ENCODE data around the gene MTUS2. TPM values are rescaled to one million over a fixed set of nuclear protein-coding genes. Genes with fewer than 3 reads are reported as not detected.

Gene MTUS2
- total RNA-seq, 4 donors from 2014 or later = 0.16 to 0.75 (median 0.24) TPM

- no peaks in the 10 kb centered on the region for H3K9me3 ChIP-seq
- H3K27me3 ChIP-seq = no peaks in the 10 kb centered on the region
- intact Hi-C loops (cut with DNase I; ENCODE audit: low total_unique reads) (no loop called here), in situ Hi-C loops (cut with MboI; ENCODE audit: low pct_ligation_motif_present in 1 of 4, low pct_unique_long_range_greater_than_20kb in 1 of 4, low sequenced_read_pairs in 3 of 4) (no loop called here)
- no peak for TF ChIP-seq EP300 (IDR thresholded peaks at IDR 0.05; ENCODE audit: low read depth)
- TF ChIP-seq POLR2AphosphoS5 (IDR thresholded peaks at IDR 0.05) = no peak
- TF ChIP-seq POLR2A (IDR thresholded peaks at IDR 0.05) = no peak
- TF ChIP-seq, protein P1, sequence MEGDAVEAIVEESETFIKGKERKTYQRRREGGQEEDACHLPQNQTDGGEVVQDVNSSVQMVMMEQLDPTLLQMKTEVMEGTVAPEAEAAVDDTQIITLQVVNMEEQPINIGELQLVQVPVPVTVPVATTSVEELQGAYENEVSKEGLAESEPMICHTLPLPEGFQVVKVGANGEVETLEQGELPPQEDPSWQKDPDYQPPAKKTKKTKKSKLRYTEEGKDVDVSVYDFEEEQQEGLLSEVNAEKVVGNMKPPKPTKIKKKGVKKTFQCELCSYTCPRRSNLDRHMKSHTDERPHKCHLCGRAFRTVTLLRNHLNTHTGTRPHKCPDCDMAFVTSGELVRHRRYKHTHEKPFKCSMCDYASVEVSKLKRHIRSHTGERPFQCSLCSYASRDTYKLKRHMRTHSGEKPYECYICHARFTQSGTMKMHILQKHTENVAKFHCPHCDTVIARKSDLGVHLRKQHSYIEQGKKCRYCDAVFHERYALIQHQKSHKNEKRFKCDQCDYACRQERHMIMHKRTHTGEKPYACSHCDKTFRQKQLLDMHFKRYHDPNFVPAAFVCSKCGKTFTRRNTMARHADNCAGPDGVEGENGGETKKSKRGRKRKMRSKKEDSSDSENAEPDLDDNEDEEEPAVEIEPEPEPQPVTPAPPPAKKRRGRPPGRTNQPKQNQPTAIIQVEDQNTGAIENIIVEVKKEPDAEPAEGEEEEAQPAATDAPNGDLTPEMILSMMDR (IDR thresholded peaks at IDR 0.05) = no peak
- no peak for DNase-seq
- peaks cover 0 to 4% (median 0%) of the 10 kb centered on the region in 4 donors for H3K4me1 ChIP-seq
- H3K27ac ChIP-seq = no peak overlapping the region
- 46 to 64% methylated on average over 2 of the region's 2 CpGs for WGBS, 2 donors (ENCODE audit: low coverage in 1 of 2)
- no peak overlapping the region for H3K4me3 ChIP-seq
- H3K36me3 ChIP-seq = no peaks in the 10 kb centered on the region
Observed at GRCh38 chr13:29491248-29491647, 671.1 kb downstream of the MTUS2 start.

DNA sequence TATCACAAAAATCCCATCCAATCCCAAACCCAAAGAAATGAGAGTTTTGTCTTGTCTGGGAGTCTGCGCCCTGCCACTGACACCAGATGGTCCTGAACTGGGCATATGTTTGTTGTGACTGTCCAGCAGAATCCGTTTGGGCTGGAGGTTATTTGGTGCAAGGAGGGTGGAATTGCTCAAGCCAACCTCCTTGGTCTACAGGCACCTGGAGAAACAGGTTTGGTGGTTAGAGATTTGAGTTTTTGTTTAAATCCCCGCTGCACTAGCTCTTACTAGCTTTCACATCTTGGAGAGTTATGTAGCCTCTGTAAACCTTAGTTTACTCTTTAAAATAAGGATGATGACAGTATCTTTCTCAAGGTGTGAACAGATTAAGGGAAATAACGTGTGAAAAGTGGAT lies 673.7 kb downstream of the MTUS2 start:
- no peak for TF ChIP-seq POLR2A (IDR thresholded peaks at IDR 0.05)
- no peak for TF ChIP-seq EP300 (IDR thresholded peaks at IDR 0.05; ENCODE audit: low read depth)
- TF ChIP-seq POLR2AphosphoS5 (IDR thresholded peaks at IDR 0.05) = no peak
- DNase-seq = no peak
- peaks cover 2% of the 10 kb centered on the region for H3K27me3 ChIP-seq
- WGBS, 2 donors (ENCODE audit: low coverage in 1 of 2) = 69 to 81% methylated on average over 2 to 4 of the region's 4 CpGs
- no peaks in the 10 kb centered on the region for H3K9me3 ChIP-seq
- peaks cover 0 to 17% (median 0%) of the 10 kb centered on the region in 4 donors for H3K4me1 ChIP-seq
- H3K27ac ChIP-seq = no peak overlapping the region
- no peaks in the 10 kb centered on the region for H3K36me3 ChIP-seq
- in situ Hi-C loops (cut with MboI; ENCODE audit: low pct_ligation_motif_present in 1 of 4, low pct_unique_long_range_greater_than_20kb in 1 of 4, low sequenced_read_pairs in 3 of 4) (no loop called here), intact Hi-C loops (cut with DNase I; ENCODE audit: low total_unique reads) (no loop called here)
- no peak overlapping the region for H3K4me3 ChIP-seq

DNA sequence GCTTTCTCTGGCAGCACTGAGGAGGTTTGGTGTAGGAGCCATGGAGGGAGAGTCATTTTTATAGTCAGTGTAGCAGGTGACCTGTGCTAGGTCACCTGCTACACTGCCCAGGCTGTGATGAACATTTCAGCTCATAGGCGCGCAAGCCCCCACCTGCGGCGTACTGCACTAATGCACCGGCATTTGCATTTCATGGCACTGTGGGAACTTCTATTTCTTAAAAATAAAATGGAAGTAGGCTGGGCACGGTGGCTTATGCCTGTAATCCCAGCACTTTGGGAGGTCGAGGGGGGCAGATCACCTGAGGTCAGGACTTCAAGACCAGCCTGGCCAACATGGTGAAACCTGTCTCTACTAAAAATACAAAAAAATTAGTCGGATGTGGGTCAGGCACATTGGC lies 674.4 kb downstream of the MTUS2 start:
- Histone ChIP-seq H3K36me3 (no peaks in the 10 kb centered on the region), H3K27ac (no peak overlapping the region), H3K4me3 (no peak overlapping the region), H3K27me3 (peaks cover 4% of the 10 kb centered on the region), H3K4me1 (peaks cover 0 to 17% (median 0%) of the 10 kb centered on the region in 4 donors), H3K9me3 (no peaks in the 10 kb centered on the region)
- 82 to 91% methylated on average over 3 to 8 of the region's 8 CpGs for WGBS, 2 donors (ENCODE audit: low coverage in 1 of 2)
- intact Hi-C loops (cut with DNase I; ENCODE audit: low total_unique reads) = no loop called here
- in situ Hi-C loops (cut with MboI; ENCODE audit: low pct_ligation_motif_present in 1 of 4, low pct_unique_long_range_greater_than_20kb in 1 of 4, low sequenced_read_pairs in 3 of 4) = no loop called here
- TF ChIP-seq, protein P1 (IDR thresholded peaks at IDR 0.05) = no peak
- TF ChIP-seq POLR2AphosphoS5 (IDR thresholded peaks at IDR 0.05) (no peak), POLR2A (IDR thresholded peaks at IDR 0.05) (no peak), EP300 (IDR thresholded peaks at IDR 0.05; ENCODE audit: low read depth) (no peak)
- no peak for DNase-seq

DNA sequence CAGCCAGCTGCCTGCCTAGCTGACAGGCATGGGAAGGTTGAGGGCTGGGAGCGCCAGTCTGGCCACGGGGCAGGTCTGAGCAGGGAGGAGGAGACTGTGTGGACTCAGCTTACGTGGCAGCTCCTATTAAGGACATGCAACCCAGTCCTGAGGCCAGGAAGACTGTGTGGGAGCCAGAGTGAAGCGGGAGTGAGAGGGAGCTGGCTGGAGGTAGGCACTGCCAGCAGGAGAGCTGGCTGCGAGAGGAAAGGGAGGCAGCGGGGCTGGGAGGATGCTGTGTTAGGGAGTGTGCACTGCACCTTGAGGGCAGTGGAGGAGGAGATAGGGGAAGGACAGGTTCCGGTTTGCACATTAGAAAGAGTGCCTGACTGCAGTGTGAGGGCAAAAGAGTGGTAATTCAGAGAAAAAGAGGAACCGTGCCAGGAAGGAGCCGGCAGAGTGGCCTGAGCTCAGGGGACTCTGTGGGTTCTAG lies 676.1 kb downstream of the MTUS2 start:
- in situ Hi-C loops (cut with MboI; ENCODE audit: low pct_ligation_motif_present in 1 of 4, low pct_unique_long_range_greater_than_20kb in 1 of 4, low sequenced_read_pairs in 3 of 4) (no loop called here), intact Hi-C loops (cut with DNase I; ENCODE audit: low total_unique reads) (no loop called here)
- Histone ChIP-seq H3K36me3 (no peaks in the 10 kb centered on the region), H3K9me3 (no peaks in the 10 kb centered on the region), H3K4me1 (peaks cover 0 to 17% (median 0%) of the 10 kb centered on the region in 4 donors), H3K4me3 (no peak overlapping the region), H3K27me3 (peaks cover 4% of the 10 kb centered on the region), H3K27ac (no peak overlapping the region)
- no peak for DNase-seq
- TF ChIP-seq, protein P1 (IDR thresholded peaks at IDR 0.05) = no peak
- TF ChIP-seq POLR2AphosphoS5 (IDR thresholded peaks at IDR 0.05) = no peak
- TF ChIP-seq EP300 (IDR thresholded peaks at IDR 0.05; ENCODE audit: low read depth) = no peak
- no peak for TF ChIP-seq POLR2A (IDR thresholded peaks at IDR 0.05)
- WGBS, 2 donors (ENCODE audit: low coverage in 1 of 2) = 42 to 45% methylated on average over 4 to 9 of the region's 9 CpGs
